Measurements from ENCODE around the gene SEC61A2. TPM values are rescaled to one million over a fixed set of nuclear protein-coding genes. Genes with fewer than 3 reads are reported as not detected.

The SEC61A2 gene
- total and polyA plus RNA-seq, 2 donors (not counting 1 experiment from before 2014, with no cell fraction given), result 10.7 to 20.2 TPM

- POLR2A ChIA-PET, result no interaction called here
- Mint-ChIP-seq H3K4me3 (no peak overlapping the region), H3K27ac (no peak overlapping the region)
These were observed 50.9 kb downstream of the SEC61A2 start for GRCh38 chr10:12180221-12180974.

More at GRCh38 chr10:12180221-12180974, 50.9 kb downstream of the SEC61A2 start:
- Histone ChIP-seq H3K36me3 (replicated peaks in 1 of 2; ENCODE audit: control extremely low read depth in 1 of 2, control insufficient read depth in 1 of 2, extremely low read depth in 1 of 2, insufficient read depth in 2 of 2, low read length in 1 of 2) (peaks cover 2 to 42% of the 10 kb centered on the region in 2 experiments), H3K4me1 (ENCODE audit: control insufficient read depth in 2 of 2, insufficient read depth in 2 of 2, low read length in 2 of 2) (no peaks in the 10 kb centered on the region), H3K9ac (ENCODE audit: low read length) (no peak overlapping the region), H3K27me3 (replicated peaks in 1 of 4; ENCODE audit: control extremely low read depth in 1 of 4, control insufficient read depth in 3 of 4, insufficient read depth in 4 of 4, low read length in 3 of 4) (no peaks in the 10 kb centered on the region), H3K4me2 (replicated peaks; ENCODE audit: low read depth, low read length, poor library complexity, severe bottlenecking) (no peak overlapping the region), H3K9me3 (ENCODE audit: control extremely low read depth in 1 of 3, control insufficient read depth in 2 of 3, insufficient read depth in 1 of 3, low read length in 2 of 3) (no peaks in the 10 kb centered on the region), H2AFZ (ENCODE audit: insufficient read depth, low read depth, low read length, poor library complexity, severe bottlenecking) (no peak overlapping the region), H4K20me1 (ENCODE audit: control insufficient read depth, insufficient read depth, low read length, poor library complexity, severe bottlenecking) (no peaks in the 10 kb centered on the region), H3K79me2 (ENCODE audit: control insufficient read depth, insufficient read depth, low read length) (no peaks in the 10 kb centered on the region), H3K4me3 (ENCODE audit: control extremely low read depth in 1 of 5, extremely low read depth in 1 of 5, insufficient read depth in 1 of 5, low read depth in 2 of 5, low read length in 4 of 5) (no peak overlapping the region), H3K27ac (ENCODE audit: low read length in 2 of 2) (no peak overlapping the region)
- TF ChIP-seq CTCF (IDR thresholded peaks at IDR 0.05), result no peak
- TF ChIP-seq EZH2 (IDR thresholded peaks at IDR 0.05; ENCODE audit: borderline replicate concordance, insufficient read depth, low read depth, low read length, poor library complexity, severe bottlenecking), result no peak
- H3K4me1 Mint-ChIP-seq, result peaks cover 5% of the 10 kb centered on the region
- intact Hi-C loops (cut with micrococcal nuclease), result no loop called here
- no peaks in the 10 kb centered on the region for H3K27me3 Mint-ChIP-seq
- ATAC-seq (ENCODE audit: low read depth) (no peak), DNase-seq (no peak)
- CTCF ChIA-PET, result interaction anchor here (0.7 kb wide), 1 partner anchor 13 kb away, joined by 3 read pairs; no protein-coding TSS in a partner anchor
- H3K9me3 Mint-ChIP-seq (ENCODE audit: insufficient read depth), result no peaks in the 10 kb centered on the region
- 88% methylated on average over 5 of the region's 9 CpGs for WGBS (ENCODE audit: insufficient coverage)

All from B cell (primary cell).